Measurements from ENCODE around the gene FAM151A. TPM values are rescaled to one million over a fixed set of nuclear protein-coding genes. Genes with fewer than 3 reads are reported as not detected.
A peak's percentile ranks its signal among the peaks of the same experiment; 100 is the strongest.

Gene FAM151A
- total RNA-seq, 1 donor from 2014 or later, result 0.80 TPM

DNA sequence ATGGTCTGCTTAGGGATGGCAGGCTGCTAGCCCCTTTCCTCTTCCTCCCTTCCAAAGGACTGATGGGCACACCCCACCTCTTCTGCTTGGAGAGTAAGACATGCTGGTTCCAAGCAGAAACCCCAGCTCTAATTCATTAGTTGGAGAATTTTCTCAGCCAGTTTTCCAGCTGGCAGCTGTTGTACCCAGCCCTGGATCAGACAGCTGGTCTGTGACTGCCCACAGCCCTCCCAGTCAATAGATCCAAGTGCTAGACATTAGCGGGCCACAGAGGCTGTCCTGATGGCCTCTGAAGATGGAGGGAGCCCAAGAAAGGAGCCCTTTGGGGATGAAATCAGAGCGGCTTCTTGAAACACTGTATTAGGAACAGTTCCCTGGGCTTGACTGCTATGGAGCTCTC is 39.5 kb downstream of the FAM151A start:
- Histone ChIP-seq H3K27me3 (ENCODE audit: low read depth) (no peaks in the 10 kb centered on the region), H3K27ac (replicated peaks) (peak overlapping the region; percentile 89), H3K4me3 (no peak overlapping the region), H3K9me3 (replicated peaks) (no peaks in the 10 kb centered on the region), H3K36me3 (peaks cover 5% of the 10 kb centered on the region), H3K4me1 (peaks cover 86% of the 10 kb centered on the region)
- intact Hi-C loops (cut with micrococcal nuclease), result no loop called here
- DNase-seq, result no peak
- TF ChIP-seq, protein P1, sequence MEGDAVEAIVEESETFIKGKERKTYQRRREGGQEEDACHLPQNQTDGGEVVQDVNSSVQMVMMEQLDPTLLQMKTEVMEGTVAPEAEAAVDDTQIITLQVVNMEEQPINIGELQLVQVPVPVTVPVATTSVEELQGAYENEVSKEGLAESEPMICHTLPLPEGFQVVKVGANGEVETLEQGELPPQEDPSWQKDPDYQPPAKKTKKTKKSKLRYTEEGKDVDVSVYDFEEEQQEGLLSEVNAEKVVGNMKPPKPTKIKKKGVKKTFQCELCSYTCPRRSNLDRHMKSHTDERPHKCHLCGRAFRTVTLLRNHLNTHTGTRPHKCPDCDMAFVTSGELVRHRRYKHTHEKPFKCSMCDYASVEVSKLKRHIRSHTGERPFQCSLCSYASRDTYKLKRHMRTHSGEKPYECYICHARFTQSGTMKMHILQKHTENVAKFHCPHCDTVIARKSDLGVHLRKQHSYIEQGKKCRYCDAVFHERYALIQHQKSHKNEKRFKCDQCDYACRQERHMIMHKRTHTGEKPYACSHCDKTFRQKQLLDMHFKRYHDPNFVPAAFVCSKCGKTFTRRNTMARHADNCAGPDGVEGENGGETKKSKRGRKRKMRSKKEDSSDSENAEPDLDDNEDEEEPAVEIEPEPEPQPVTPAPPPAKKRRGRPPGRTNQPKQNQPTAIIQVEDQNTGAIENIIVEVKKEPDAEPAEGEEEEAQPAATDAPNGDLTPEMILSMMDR (IDR thresholded peaks at IDR 0.05; ENCODE audit: borderline replicate concordance), result no peak

DNA sequence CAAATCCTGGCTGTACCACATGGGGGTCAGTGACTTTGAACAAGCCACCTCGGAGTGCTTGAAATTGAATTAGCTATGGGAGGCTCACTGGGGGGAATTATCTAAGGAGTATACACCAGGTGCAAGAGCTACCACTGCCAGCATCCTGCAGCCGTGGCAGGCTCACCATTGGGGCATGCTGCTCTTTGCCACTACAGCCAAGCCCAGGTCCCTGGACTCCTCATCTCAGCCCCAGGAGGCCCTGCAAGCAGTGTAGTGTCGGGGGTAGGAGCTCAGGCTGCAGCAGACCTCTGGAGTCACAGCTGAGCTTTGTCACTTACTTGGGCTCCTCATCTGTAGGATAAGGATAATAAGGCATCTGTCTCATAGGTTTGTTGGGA is 40.0 kb downstream of the FAM151A start:
- Histone ChIP-seq H3K4me3 (no peak overlapping the region), H3K9me3 (replicated peaks) (no peaks in the 10 kb centered on the region), H3K36me3 (peaks cover 5% of the 10 kb centered on the region), H3K27ac (replicated peaks) (peak overlapping the region; percentile 89), H3K27me3 (ENCODE audit: low read depth) (no peaks in the 10 kb centered on the region), H3K4me1 (peaks cover 92% of the 10 kb centered on the region)
- DNase-seq, result no peak
- TF ChIP-seq, protein P1 (IDR thresholded peaks at IDR 0.05; ENCODE audit: borderline replicate concordance), result no peak
- intact Hi-C loops (cut with micrococcal nuclease), result no loop called here

DNA sequence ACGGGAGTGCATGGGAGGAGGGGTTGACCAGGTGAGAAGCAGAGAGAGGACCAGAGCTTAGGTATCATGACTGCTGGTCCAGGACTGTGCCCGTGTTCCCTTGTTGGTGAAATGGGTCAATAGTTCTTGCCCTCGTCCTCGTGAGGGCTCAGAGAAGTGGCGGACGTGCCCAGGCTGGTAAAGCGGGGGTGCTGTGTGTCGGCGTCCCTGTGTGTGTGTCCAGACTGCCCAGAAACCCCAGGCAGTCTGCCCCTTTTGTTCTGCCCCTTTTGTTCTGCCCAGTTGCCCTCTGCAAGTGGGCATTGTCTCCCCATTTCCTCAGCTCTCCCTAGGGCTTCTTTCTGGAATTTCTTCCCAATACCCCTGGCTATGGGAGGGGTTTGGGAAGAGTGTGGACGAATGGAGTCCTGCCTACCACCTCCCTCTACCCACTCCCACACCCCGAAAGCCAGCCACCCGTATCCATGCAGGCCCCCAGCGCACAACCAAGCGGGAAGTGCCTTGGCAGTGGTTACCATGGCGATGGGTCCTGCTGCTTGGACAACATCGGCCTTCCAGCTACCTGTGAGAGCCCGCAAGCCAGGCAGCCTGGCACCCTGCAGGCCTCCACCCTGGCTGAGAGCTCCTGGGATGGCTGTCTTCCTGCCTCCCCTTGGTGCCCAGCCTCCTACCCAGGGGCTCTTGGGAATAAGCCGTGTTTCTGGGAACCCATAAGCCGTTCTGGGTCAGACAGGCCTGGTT is 40.6 kb downstream of the FAM151A start:
- no peak for DNase-seq
- peak overlapping the region; percentile 89 for H3K27ac ChIP-seq (replicated peaks)
- no peaks in the 10 kb centered on the region for H3K27me3 ChIP-seq (ENCODE audit: low read depth)
- H3K4me1 ChIP-seq, result peaks cover 94% of the 10 kb centered on the region
- TF ChIP-seq, protein P1 (IDR thresholded peaks at IDR 0.05; ENCODE audit: borderline replicate concordance), result no peak
- intact Hi-C loops (cut with micrococcal nuclease), result no loop called here
- peaks cover 2% of the 10 kb centered on the region for H3K36me3 ChIP-seq
- H3K4me3 ChIP-seq, result no peak overlapping the region
- no peaks in the 10 kb centered on the region for H3K9me3 ChIP-seq (replicated peaks)

DNA sequence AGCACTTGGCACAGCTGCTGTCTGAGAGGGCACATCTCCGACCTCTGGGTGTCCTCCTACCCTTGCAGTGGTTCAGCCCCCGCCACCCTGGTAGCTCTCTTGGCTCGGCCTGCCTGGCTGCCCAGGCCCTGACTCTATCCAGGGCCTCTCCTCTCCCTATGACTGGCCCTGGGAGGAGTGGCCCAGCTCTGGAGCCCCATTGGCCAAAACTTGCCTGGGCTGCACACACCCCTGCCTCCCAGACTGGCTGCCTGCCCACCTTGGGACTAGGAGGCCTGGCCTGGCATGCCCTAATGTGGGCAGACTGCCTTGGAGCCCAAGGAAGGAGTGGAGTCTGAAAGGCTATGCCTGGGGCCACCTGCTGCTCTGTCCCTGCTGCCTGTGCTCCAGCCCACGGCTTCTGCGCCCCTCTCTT is 41.7 kb downstream of the FAM151A start:
- TF ChIP-seq, protein P1 (IDR thresholded peaks at IDR 0.05; ENCODE audit: borderline replicate concordance), result no peak
- Histone ChIP-seq H3K27me3 (ENCODE audit: low read depth) (no peaks in the 10 kb centered on the region), H3K27ac (replicated peaks) (peak overlapping the region; percentile 89), H3K36me3 (no peaks in the 10 kb centered on the region), H3K9me3 (replicated peaks) (no peaks in the 10 kb centered on the region), H3K4me1 (peaks cover 92% of the 10 kb centered on the region), H3K4me3 (no peak overlapping the region)
- intact Hi-C loops (cut with micrococcal nuclease), result no loop called here
- peak; percentile 91 for DNase-seq

DNA sequence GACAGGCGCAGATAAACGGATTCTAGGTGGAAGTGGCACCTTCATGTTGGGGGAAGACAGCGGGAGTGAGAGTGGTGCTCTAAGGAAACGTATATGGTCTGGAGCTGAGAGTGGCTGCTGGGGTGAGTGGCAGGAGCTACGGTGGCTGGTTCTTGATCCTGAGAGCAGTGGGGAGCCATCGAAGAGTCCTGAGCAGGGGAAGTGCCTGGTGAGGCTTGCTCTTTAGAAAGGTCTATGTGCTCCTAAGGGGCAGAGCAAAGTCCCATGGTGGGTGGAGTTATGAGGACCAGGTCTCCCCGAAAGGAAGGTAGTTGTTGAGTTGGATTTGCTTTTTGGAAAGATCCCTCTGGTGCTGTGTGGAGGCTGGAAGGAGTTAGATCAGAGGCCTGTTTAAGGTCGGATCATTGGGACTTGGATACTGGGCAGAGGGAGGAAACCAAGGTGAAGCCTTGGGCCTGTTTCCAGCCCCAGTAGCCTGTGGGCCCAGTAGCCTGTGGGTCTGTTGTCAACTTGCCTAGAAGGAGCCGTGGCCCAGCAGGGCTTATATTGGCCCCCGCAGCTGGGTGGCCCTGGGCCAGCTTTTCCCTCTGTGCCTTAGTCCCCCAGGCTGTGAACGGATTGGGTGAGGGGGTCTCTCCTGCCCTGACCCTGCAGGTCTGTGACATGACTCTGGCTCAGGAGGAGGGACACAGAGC is 42.3 kb downstream of the FAM151A start:
- Histone ChIP-seq H3K27ac (replicated peaks) (peak overlapping the region; percentile 89), H3K4me1 (peaks cover 92% of the 10 kb centered on the region), H3K27me3 (ENCODE audit: low read depth) (no peaks in the 10 kb centered on the region), H3K4me3 (no peak overlapping the region), H3K9me3 (replicated peaks) (no peaks in the 10 kb centered on the region), H3K36me3 (no peaks in the 10 kb centered on the region)
- TF ChIP-seq, protein P1 (IDR thresholded peaks at IDR 0.05; ENCODE audit: borderline replicate concordance), result no peak
- intact Hi-C loops (cut with micrococcal nuclease), result no loop called here
- no peak for DNase-seq
